Mesenchymal stem cell (in vitro differentiated cells and primary cell): ENCODE data around the gene RAPGEF5.

Source experiments
- DNase-seq: peaks from one replicate; pipeline ENCODE4 v3.0.0-alpha.2; 2013
- H2AFZ ChIP-seq: one replicate; pipeline ENCODE4 v1.6.1; 2013; ENCODE audit warnings: low read depth, mild to moderate bottlenecking, control low read depth, inconsistent platforms, low read length, moderate library complexity
- H2AK5ac ChIP-seq: 2 replicates; pipeline ENCODE4 v1.6.1; 2013; ENCODE audit warnings: low read length, moderate library complexity, mild to moderate bottlenecking, inconsistent platforms; ENCODE audit not compliant: severe bottlenecking
- H2BK120ac ChIP-seq: one replicate; pipeline ENCODE4 v1.6.1; 2013; ENCODE audit warnings: low read depth, mild to moderate bottlenecking, inconsistent platforms, low read length, moderate library complexity
- H2BK12ac ChIP-seq, 2 experiments: one replicate each; pipeline ENCODE4 v1.6.1; 2013; ENCODE audit warnings: inconsistent platforms in 2 of 2, low read length in 2 of 2, mild to moderate bottlenecking in 2 of 2, moderate library complexity in 2 of 2, control low read depth in 1 of 2
- H2BK15ac ChIP-seq: one replicate; pipeline ENCODE4 v1.6.1; 2013; ENCODE audit warnings: mild to moderate bottlenecking, low read depth, inconsistent platforms; ENCODE audit not compliant: poor library complexity, severe bottlenecking
- H2BK5ac ChIP-seq: 2 replicates; pipeline ENCODE4 v1.6.1; 2013; ENCODE audit warnings: low read depth, mild to moderate bottlenecking, low read length, control low read depth, inconsistent platforms; ENCODE audit not compliant: poor library complexity, severe bottlenecking
- H3K14ac ChIP-seq, 2 experiments: one replicate each; pipeline ENCODE4 v1.6.1; 2013; ENCODE audit warnings: inconsistent platforms in 2 of 2, low read length in 2 of 2, control low read depth in 1 of 2, mild to moderate bottlenecking in 1 of 2, moderate library complexity in 1 of 2
- H3K18ac ChIP-seq, 2 experiments: one replicate each; pipeline ENCODE4 v1.6.1; 2013; ENCODE audit warnings: inconsistent platforms in 2 of 2, low read length in 2 of 2, control low read depth in 1 of 2, low read depth in 1 of 2, mild to moderate bottlenecking in 1 of 2
- H3K23ac ChIP-seq, 2 experiments: one replicate each; pipeline ENCODE4 v1.6.1; 2013; ENCODE audit warnings: inconsistent platforms in 2 of 2, low read length in 2 of 2, mild to moderate bottlenecking in 2 of 2, moderate library complexity in 2 of 2, control low read depth in 1 of 2
- H3K27ac ChIP-seq: 2 replicates; pipeline ENCODE4 v1.5.1; 2013; ENCODE audit warnings: mild to moderate bottlenecking, moderate library complexity, low read length, control low read depth, inconsistent platforms; ENCODE audit not compliant: poor library complexity, severe bottlenecking
- H3K27me3 ChIP-seq, 2 experiments: 2 replicates each; pipeline versions ENCODE4 v1.6.1 to v1.7.0; 2013; ENCODE audit warnings: low read length in 2 of 2, mild to moderate bottlenecking in 2 of 2, moderate library complexity in 2 of 2, control low read depth in 1 of 2, inconsistent platforms in 1 of 2; ENCODE audit not compliant: control insufficient read depth in 1 of 2, insufficient read depth in 1 of 2
- H3K36me3 ChIP-seq, 2 experiments: 2 replicates each; pipeline versions ENCODE4 v1.6.1 to v1.7.0; 2013; ENCODE audit warnings: low read length in 2 of 2, control low read depth in 1 of 2, inconsistent platforms in 1 of 2, low read depth in 1 of 2, mild to moderate bottlenecking in 1 of 2; ENCODE audit not compliant: insufficient read depth in 2 of 2, control insufficient read depth in 1 of 2
- H3K4ac ChIP-seq, 2 experiments: one replicate each; pipeline ENCODE4 v1.6.1; 2013; ENCODE audit warnings: inconsistent platforms in 2 of 2, low read length in 2 of 2, mild to moderate bottlenecking in 2 of 2, moderate library complexity in 2 of 2, control low read depth in 1 of 2, low read depth in 1 of 2
- H3K4me1 ChIP-seq: 2 replicates; pipeline ENCODE4 v1.6.1; 2013; ENCODE audit warnings: low read depth, low read length, control low read depth; ENCODE audit not compliant: control insufficient read depth, insufficient read depth
- H3K4me2 ChIP-seq: 2 replicates; pipeline ENCODE4 v1.6.1; 2013; ENCODE audit warnings: low read length, mild to moderate bottlenecking, inconsistent platforms; ENCODE audit not compliant: poor library complexity, severe bottlenecking
- H3K4me3 ChIP-seq, 2 experiments: 2 replicates each; pipeline versions ENCODE4 v1.5.1 to v1.7.0; 2013; ENCODE audit warnings: low read length in 2 of 2, mild to moderate bottlenecking in 2 of 2, control low read depth in 1 of 2, low read depth in 1 of 2; ENCODE audit not compliant: insufficient read depth in 1 of 2
- H3K79me1 ChIP-seq: replicated peaks from 2 replicates; pipeline ENCODE4 v1.6.1; 2013; ENCODE audit warnings: mild to moderate bottlenecking, control low read depth, low read length, inconsistent platforms; ENCODE audit not compliant: poor library complexity, severe bottlenecking
- H3K9ac ChIP-seq: 2 replicates; pipeline ENCODE4 v1.7.0; 2013; ENCODE audit warnings: mild to moderate bottlenecking, low read length, moderate library complexity
- H3K9me3 ChIP-seq: 2 replicates; pipeline ENCODE4 v1.7.0; 2013; ENCODE audit warnings: mild to moderate bottlenecking, low read length; ENCODE audit not compliant: control insufficient read depth
- H4K8ac ChIP-seq: one replicate; pipeline ENCODE4 v1.6.1; 2013; ENCODE audit warnings: inconsistent platforms, mild to moderate bottlenecking, low read length, moderate library complexity
- H4K91ac ChIP-seq: one replicate; pipeline ENCODE4 v1.6.1; 2013; ENCODE audit warnings: mild to moderate bottlenecking, low read length, inconsistent platforms
- WGBS: methylation state at CpG from one replicate; pipeline ENCODE4 v1.1.7; 2013; ENCODE audit warnings: mixed read lengths; 5-methylcytosine and 5-hydroxymethylcytosine counted together

RAPGEF5 gene

DNA sequence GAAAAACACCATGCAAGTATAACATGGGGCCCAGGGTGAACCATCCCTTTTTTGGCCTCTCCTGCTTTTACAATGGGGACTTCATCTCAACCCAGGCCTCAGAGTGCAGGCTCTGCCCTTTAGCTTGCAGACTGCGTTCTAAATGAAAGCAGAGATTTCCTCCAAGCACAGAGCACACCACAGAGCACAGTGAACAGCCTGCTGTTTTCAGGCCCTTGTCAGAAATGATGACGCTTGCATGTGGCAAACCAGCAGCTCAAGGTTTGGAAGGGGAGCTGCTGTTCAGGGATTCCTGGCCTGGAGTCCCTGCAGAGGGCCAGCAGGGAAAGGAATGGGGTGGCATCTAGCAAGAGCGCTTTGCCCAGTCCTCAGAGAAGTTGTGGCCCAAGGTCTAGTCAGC, 243.9 kb downstream of the RAPGEF5 start:
- no peak overlapping the region for H3K9ac ChIP-seq
- H3K27ac ChIP-seq = no peak overlapping the region
- no peak overlapping the region for H3K23ac ChIP-seq
- no peak overlapping the region for H2AFZ ChIP-seq
- H2BK15ac ChIP-seq = no peak overlapping the region
- H3K27me3 ChIP-seq = peaks cover 21 to 43% of the 10 kb centered on the region in 2 experiments
- H3K4ac ChIP-seq = no peak overlapping the region
- no peak overlapping the region for H3K4me3 ChIP-seq
- DNase-seq = no peak
- H3K79me1 ChIP-seq = no peaks in the 10 kb centered on the region
- 73% methylated on average over 3 of the region's 3 CpGs for WGBS
- H2BK5ac ChIP-seq = no peak overlapping the region
- no peak overlapping the region for H4K8ac ChIP-seq
- H2BK12ac ChIP-seq = no peak overlapping the region
- no peak overlapping the region for H3K18ac ChIP-seq
- no peaks in the 10 kb centered on the region for H3K9me3 ChIP-seq
- no peak overlapping the region for H3K14ac ChIP-seq
- H4K91ac ChIP-seq = no peak overlapping the region
- no peaks in the 10 kb centered on the region for H3K36me3 ChIP-seq
- H3K4me2 ChIP-seq = no peak overlapping the region
- no peaks in the 10 kb centered on the region for H3K4me1 ChIP-seq
- no peak overlapping the region for H2AK5ac ChIP-seq
- H2BK120ac ChIP-seq = no peak overlapping the region

GRCh38 chr7:22111661-22112060, 245.3 kb downstream of the RAPGEF5 start:
- Histone ChIP-seq H3K27ac (no peak overlapping the region), H2BK12ac (no peak overlapping the region), H2AFZ (no peak overlapping the region), H3K36me3 (no peaks in the 10 kb centered on the region), H3K4me3 (no peak overlapping the region), H3K14ac (no peak overlapping the region), H2BK15ac (no peak overlapping the region), H3K4me2 (no peak overlapping the region), H2AK5ac (no peak overlapping the region), H3K4ac (no peak overlapping the region), H2BK5ac (no peak overlapping the region), H4K91ac (no peak overlapping the region), H3K23ac (no peak overlapping the region), H3K79me1 (no peaks in the 10 kb centered on the region), H3K18ac (no peak overlapping the region), H3K9me3 (no peaks in the 10 kb centered on the region), H3K27me3 (peaks cover 16 to 47% of the 10 kb centered on the region in 2 experiments), H2BK120ac (no peak overlapping the region), H4K8ac (no peak overlapping the region), H3K9ac (no peak overlapping the region), H3K4me1 (no peaks in the 10 kb centered on the region)
- 78% methylated on average over 4 of the region's 4 CpGs for WGBS
- no peak for DNase-seq

GRCh38 chr7:22110881-22111280, 246.1 kb downstream of the RAPGEF5 start:
- no peak overlapping the region for H3K4me2 ChIP-seq
- no peak overlapping the region for H3K9ac ChIP-seq
- peaks cover 19 to 45% of the 10 kb centered on the region in 2 experiments for H3K27me3 ChIP-seq
- no peaks in the 10 kb centered on the region for H3K4me1 ChIP-seq
- H2BK5ac ChIP-seq = no peak overlapping the region
- no peaks in the 10 kb centered on the region for H3K36me3 ChIP-seq
- WGBS = 81% methylated on average over 4 of the region's 4 CpGs
- H4K91ac ChIP-seq = no peak overlapping the region
- no peak overlapping the region for H2AFZ ChIP-seq
- H3K14ac ChIP-seq = no peak overlapping the region
- peak; percentile 1 for DNase-seq
- no peak overlapping the region for H3K4me3 ChIP-seq
- no peak overlapping the region for H3K4ac ChIP-seq
- no peak overlapping the region for H3K23ac ChIP-seq
- H2AK5ac ChIP-seq = no peak overlapping the region
- no peaks in the 10 kb centered on the region for H3K79me1 ChIP-seq
- H3K18ac ChIP-seq = no peak overlapping the region
- no peak overlapping the region for H2BK15ac ChIP-seq
- H3K27ac ChIP-seq = no peak overlapping the region
- no peaks in the 10 kb centered on the region for H3K9me3 ChIP-seq
- H2BK12ac ChIP-seq = no peak overlapping the region
- H2BK120ac ChIP-seq = no peak overlapping the region
- H4K8ac ChIP-seq = no peak overlapping the region

DNA sequence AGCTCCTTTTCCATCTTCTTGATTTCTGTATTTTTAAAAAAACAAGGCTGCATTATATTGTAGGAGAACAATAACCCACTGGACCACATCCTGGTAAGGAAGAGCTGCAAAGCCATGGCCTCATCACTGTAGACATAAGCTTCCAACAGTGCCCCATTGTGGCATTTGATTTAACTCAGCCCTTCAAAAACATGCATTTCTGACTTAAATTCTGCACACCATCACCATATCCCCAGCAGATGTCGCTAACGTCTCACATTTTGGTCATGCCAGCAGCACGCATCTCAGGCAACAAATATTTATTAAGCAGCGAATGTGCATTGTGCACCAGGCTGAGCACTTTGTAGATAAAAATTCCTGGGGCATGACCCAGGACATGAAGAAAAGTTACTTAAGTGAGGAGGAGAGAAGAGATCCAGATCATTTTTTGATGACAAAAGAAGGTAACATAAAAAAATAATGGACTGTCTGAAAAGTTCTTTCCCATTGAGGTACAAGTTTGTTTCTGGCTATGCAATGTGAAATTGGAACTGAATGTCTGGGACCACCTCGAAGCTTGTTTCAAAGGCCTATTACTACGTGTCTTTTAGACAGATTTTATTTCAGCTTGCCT, 246.6 kb downstream of the RAPGEF5 start:
- no peak overlapping the region for H3K14ac ChIP-seq
- WGBS = 10% methylated on average over 4 of the region's 6 CpGs
- peak; percentile 77 for DNase-seq

More for the DNA sequence above, 246.6 kb downstream of the RAPGEF5 start:
- H3K36me3 ChIP-seq = no peaks in the 10 kb centered on the region
- no peaks in the 10 kb centered on the region for H3K4me1 ChIP-seq
- H3K4ac ChIP-seq = no peak overlapping the region
- H3K79me1 ChIP-seq = no peaks in the 10 kb centered on the region
- H4K8ac ChIP-seq = no peak overlapping the region
- no peak overlapping the region for H3K4me3 ChIP-seq
- H2BK15ac ChIP-seq = no peak overlapping the region
- no peak overlapping the region for H3K27ac ChIP-seq
- H3K9ac ChIP-seq = no peak overlapping the region
- H3K9me3 ChIP-seq = no peaks in the 10 kb centered on the region
- H2AK5ac ChIP-seq = no peak overlapping the region
- no peak overlapping the region for H2BK120ac ChIP-seq
- H4K91ac ChIP-seq = no peak overlapping the region
- H2AFZ ChIP-seq = no peak overlapping the region
- no peak overlapping the region for H2BK12ac ChIP-seq
- H3K4me2 ChIP-seq = no peak overlapping the region
- H3K18ac ChIP-seq = no peak overlapping the region
- H2BK5ac ChIP-seq = no peak overlapping the region
- no peak overlapping the region for H3K23ac ChIP-seq
- H3K27me3 ChIP-seq = peaks cover 19 to 41% of the 10 kb centered on the region in 2 experiments
